ENCODE measurements around the gene SMAD3.
"Not testable (repeated sequence)": the region's sequence is repeated elsewhere in the genome, so short reads cannot be mapped to it uniquely, and the experiment has no call there.

The SMAD3 gene

GRCh38 chr15:67110958-67111864 is 45.8 kb downstream of the SMAD3 start:
- no peak for DNase-seq

DNA sequence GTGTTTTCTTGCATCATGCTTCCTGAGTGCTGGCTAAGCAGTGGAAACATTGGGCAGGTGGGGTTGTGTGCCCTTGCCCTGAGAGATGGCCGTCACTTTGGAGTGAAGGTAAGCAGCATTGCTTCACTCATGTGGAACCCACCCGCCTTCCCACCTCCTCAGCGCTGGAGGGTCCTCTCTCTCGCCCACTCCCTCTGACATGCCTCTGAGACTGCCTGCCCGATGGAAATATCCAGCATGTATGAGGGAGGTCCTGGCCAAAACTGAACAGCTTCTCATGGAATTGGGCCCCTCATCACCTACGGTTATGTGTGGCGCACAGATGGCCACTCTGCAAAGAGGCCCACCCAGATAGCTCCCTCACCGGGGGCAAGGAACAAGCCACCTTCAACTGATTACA is 48.6 kb downstream of the SMAD3 start:
- no peak for DNase-seq

DNA sequence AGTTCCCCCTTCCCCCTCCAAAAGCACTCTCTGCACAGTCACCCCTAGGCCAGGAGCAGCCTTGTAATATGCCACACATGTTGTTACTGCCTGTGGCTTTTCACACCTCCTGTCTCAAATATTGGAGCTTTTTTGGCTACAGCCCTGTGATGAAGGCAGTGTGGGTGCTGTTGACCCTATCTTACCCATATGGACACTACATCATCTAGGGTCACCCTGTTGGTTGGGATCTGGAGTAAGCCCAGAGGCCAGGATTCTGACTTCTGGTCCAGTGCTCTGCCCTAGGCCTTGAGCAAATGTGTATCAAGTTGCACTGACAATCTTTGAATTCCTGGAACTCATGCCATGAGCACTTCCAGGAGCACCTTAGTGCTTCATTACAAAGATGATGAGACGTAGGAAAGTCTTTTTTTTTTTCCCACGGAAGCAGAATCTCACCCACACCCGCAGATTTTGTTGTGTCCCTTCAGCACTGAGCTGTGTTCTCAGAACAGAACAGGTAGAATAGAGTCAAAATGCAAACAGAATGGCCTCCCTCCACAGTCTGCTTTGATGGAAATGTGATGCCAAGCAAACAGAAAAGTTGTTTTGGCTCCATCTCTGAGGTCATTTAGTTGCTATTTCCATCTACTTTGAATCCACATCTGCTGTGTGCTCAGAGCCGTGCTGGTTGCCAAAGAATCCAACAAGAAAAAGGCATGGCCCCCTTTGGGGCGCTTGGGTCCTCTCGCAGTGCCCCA is 49.6 kb downstream of the SMAD3 start:
- no peak for DNase-seq

GRCh38 chr15:67115586-67115969 is 50.2 kb downstream of the SMAD3 start:
- DNase-seq = no peak

DNA sequence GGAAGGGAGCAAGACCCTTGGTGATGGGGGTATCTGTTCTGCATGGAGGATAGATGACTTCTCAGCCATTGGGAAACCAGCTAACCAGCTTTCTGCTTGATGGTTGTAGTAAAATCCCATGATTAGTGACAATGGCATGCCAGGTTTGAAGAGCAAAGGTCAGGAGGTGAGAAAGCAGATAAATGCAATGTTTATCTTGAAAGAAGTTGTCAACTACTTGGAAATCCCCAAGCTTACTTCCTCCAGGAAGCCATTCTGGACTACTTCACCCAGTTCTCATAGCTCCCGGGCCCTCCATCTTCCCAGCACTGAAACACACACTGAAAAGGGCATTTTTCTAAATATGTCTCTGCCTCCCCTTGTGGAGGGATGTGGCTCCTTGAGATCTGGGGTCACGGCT is 51.3 kb downstream of the SMAD3 start:
- no peak for DNase-seq

DNA sequence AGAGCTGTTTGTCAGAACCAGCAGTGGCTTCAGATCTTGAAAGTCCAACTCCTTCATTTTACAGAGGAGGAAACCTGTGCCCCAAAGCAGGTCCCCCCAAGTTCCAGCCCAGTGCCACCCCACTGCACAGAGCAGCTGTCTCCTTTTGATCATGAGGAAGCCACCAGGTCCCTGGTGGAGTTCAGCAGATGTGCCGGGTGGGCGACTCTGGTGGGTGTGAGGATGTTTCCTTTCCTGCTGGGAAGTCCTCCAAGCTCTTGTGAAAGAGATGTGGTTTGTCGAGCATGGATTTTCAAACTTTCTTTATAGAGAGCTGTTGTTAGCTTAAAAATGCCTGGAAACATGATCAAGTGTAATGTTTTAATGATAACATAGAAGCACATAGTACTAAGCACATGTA is 52.0 kb downstream of the SMAD3 start:
- no peak for DNase-seq

DNA sequence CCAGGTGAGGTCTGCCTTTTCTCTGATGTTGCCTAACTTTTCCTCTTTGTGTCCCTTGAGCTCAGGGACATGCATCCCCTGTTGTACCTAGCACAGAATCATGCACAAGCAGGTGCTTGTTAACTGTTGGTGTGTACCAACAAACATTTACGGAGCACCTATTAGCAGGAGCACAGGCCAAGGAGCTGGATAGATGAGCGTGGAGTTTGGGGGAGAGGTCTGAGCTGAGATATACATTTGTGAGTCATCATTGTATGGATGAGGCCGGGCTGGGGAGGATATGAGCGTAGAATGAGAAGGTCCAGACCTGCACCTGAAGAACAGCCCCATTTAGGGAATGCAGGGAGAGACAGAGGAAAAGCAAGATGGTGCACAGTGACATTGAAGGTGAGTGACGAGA is 53.4 kb downstream of the SMAD3 start:
- DNase-seq = no peak

DNA sequence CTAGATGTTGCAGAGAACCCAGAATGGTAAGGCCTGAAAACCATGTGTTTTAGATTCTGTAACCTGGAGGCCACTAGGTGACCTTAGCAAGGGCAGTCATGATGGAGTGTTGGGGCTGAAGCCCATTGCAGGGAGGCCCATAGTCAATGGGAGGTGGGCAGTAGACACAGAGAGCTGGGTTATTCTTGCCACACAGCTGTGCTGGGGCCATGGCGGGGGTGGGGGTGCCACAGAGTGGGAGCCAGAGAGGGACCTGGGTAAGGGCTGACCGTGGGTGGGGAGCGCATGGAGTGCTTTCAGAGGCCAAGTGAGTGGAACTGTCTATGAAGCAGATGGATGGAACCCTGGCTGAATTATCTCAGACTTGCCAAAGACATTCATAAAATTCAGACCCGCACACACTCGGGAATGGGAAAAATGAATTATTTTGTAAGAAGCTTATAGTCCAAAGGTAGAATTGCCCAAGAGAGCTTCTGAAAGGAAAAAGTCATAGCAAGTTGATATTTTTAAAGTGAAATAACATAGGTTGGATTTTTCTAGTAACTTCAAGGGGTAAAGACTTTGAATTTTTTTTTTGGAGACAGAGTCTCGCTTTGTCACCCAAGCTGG is 53.9 kb downstream of the SMAD3 start:
- DNase-seq = no peak

- DNase-seq = no peak
Measured at GRCh38 chr15:67120009-67120838, 54.8 kb downstream of the SMAD3 start.

DNA sequence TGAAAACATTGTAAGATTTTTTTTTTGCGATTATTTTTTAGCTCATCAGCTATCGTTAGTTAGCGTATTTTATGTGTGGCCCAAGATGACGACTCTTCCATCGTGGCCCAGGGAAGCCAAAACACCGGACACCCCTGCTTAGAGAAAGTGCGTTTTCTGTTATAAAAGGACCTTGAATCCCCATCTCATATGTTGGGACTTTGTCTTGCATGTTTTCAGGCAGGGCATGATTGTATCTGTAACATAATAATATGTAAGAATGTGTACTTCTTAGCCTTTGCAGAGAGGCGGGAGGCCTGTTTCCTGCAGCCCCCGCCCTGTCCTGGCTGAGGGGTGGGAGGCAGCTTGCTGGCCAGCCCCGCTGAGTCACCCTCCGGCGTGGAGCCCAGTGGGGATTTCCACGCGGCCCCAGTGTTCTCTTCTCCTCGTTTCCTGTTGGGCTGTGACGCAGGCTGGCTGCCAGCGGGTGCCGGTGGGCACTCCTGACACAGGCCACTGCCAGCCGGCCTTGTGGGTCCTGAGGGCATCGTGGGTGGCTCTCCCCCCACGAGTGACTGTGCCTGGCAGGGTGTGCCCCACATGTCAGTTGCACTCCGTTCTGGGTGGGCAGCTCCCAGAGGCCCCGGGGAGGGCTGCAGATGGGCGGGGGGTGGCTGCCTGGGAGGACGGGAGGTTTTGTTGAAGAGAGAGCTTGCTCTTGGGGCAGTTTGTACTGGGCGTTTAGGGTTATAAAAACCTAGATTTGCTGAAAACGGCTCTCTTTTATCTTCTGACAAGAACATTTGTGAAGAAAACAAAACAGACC is 55.6 kb downstream of the SMAD3 start:
- no peak for DNase-seq

DNA sequence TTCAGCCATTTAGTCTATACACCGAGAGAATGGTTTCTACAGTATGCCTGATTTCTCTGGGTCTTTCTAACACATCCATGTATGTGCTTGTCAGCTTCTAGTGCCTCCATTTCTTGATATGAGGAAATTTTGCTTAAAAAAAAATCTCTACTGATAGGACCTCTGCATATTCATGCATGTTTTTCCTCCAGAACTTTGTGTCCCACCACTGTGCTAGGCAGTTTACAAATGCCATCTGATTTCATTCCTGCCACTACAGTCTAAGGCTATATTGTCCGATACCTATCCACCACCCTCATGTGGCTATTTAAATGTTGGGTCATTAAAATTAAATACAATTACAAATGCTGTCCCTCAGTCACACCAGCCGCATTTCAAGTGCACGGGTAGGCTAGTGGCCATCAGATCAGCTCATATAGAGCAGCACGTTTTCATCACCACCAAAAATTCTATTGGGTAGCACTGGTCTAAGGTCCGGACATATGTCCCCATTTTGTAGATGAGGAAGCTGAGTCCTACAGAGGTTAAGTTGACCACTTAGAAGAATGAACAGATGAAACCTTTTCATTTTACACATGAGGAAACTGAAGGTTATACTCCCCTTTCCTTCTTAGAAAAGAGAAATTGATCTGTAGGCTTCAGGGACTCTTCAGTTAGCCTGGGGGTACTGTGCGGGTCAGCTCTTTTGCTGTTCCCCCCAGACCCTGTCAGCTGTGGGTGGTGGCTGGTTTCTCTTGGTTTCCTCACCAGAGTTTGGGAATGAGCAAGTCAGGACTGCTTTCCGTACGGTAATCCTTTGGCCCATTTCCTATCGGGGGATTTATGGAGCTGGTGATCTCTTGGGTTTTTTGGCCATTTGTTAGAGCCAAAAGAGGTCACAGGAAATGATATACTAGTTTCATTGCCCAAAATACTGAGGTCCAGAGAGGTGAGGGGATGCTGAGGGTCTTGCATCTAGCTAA is 56.5 kb downstream of the SMAD3 start:
- no peak for DNase-seq

- not testable (repeated sequence) for DNase-seq
Measured at GRCh38 chr15:67122816-67123215, 57.4 kb downstream of the SMAD3 start.

DNA sequence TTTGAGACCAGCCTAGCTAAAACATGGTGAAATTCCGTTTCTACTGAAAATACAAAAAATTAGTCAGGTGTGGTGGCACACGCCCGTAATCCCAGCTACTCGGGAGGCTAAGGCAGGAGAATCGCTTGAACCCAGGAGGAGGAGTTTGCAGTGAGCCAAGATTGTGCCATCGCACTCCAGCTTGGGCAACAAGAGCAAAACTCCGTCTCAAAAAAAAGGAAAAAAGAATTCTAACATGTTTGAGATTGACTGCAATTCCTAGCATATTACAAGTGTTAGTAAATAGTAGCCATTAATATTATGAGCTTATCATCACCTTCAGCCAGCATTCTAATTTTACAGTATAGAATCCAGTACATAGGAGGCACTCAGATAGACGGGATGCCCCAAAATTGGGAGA is 57.9 kb downstream of the SMAD3 start:
- not testable (repeated sequence) for DNase-seq

GRCh38 chr15:67124111-67124510 is 58.7 kb downstream of the SMAD3 start:
- DNase-seq = no peak

DNA sequence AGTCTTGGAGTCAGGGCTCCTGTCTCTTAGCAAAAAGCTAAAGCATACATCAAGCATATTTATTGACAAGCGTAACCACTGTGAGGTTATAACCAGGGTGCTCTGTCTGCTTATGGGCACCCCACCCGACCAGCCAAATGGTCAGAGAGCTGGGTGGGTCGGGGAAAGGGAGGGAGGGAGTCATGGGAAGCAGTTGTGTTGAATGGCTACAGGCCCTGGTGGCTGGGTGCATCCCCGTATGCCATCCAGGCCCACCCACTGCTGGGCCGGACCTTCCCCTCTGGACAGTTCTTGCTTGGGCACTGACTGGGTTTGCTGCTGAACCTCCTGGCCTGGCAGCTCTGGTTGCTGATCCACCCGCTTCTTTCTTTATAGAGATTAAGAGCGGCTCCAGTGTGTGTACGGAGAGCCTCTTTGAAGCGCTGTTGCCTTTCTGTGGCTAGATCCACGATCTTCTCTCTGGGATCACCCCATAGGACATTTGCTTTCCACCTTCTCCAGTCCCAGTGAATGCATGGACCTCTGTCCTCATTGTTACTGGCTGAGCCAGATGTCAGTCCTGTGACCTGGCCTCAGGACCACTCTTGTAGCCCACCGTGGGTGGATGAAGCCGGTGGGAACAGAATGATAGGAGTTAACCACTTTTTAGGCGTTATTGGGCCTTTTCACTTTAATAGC is 59.6 kb downstream of the SMAD3 start:
- DNase-seq = no peak

- DNase-seq = no peak
Measured at GRCh38 chr15:67125589-67126502, 60.4 kb downstream of the SMAD3 start.

- DNase-seq = no peak
Measured at GRCh38 chr15:67126551-67127330, 61.3 kb downstream of the SMAD3 start.

- no peak for DNase-seq
Measured at GRCh38 chr15:67127331-67127664, 61.9 kb downstream of the SMAD3 start.
